Thyroid gland (tissue), 4 donors: ENCODE measurements around the gene FYN.

Experiments
- POLR2A ChIP-seq, 2 donors: fragments of 450-650 bp; IDR thresholded peaks; one replicate each; pipeline ENCODE4 v1.6.1; 2017; ENCODE audit warnings: antibody characterized with exemption in 2 of 2, mild to moderate bottlenecking in 2 of 2, moderate library complexity in 1 of 2
- TF ChIP-seq, protein P1 (sequence below), 6 experiments: fragments of 200-600 bp in 3 of 6; fragments of 450-650 bp in 3 of 6; sonication (generic) in 3 of 6; IDR thresholded peaks; one replicate each; pipeline ENCODE4 v1.5.1; 2016 to 2019; ENCODE audit warnings: antibody characterized with exemption in 6 of 6, mild to moderate bottlenecking in 2 of 6, inconsistent platforms in 1 of 6, moderate library complexity in 1 of 6

DNA sequence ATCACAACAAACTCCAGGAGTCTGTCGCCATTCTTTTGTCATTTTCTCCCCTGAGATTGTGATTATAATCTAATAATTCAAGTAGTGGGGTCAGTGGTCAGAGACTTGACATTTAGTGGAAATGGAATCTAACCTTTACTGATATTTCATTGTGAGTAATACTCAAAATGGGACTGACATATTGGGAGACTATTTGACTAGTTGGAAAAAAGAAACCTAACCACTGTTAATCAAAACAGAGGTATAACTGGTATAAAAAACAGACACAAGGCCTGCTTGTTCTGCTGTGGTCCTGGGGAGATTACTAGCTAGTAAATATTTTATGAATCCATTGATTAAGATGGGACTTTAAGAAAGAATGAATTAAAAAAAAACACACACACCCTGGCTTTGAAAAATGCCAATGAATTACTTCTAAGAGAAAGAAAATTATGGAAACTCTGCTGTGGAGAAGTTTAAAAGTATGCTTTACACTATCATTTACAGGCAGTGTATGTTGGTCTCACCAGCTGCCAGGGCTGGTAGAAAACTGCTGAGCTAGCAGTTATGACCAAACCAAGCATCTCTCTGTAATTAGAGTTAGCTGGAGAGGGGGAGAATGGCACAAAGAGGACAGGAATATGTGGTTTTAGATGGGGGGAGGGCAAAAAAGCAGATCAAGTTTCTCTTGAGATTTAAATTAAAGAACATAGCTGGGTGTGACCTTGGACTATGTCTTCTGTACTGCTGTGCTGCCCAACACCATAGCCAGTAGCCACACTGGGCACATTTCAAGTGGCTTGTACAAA, 103.7 kb downstream of the FYN start:
- TF ChIP-seq POLR2A (IDR thresholded peaks at IDR 0.05): no peak
- TF ChIP-seq, protein P1, sequence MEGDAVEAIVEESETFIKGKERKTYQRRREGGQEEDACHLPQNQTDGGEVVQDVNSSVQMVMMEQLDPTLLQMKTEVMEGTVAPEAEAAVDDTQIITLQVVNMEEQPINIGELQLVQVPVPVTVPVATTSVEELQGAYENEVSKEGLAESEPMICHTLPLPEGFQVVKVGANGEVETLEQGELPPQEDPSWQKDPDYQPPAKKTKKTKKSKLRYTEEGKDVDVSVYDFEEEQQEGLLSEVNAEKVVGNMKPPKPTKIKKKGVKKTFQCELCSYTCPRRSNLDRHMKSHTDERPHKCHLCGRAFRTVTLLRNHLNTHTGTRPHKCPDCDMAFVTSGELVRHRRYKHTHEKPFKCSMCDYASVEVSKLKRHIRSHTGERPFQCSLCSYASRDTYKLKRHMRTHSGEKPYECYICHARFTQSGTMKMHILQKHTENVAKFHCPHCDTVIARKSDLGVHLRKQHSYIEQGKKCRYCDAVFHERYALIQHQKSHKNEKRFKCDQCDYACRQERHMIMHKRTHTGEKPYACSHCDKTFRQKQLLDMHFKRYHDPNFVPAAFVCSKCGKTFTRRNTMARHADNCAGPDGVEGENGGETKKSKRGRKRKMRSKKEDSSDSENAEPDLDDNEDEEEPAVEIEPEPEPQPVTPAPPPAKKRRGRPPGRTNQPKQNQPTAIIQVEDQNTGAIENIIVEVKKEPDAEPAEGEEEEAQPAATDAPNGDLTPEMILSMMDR (IDR thresholded peaks at IDR 0.05): no peak
